GM21423 (cell line): ENCODE data around the gene MMS19.
"Not testable (repeated sequence)": the region's sequence is repeated elsewhere in the genome, so short reads cannot be mapped to it uniquely, and the experiment has no call there.

Source experiments
- ATAC-seq: cut with Tn5 transposase; IDR thresholded peaks from one replicate; pipeline ENCODE4 v1.9.1; 2021; ENCODE audit warnings: mild to moderate bottlenecking, moderate library complexity; ENCODE audit not compliant: unreplicated experiment

The MMS19 gene

GRCh38 chr10:97498076-97498840 is at the start of gene MMS19:
Gene MMS19 (minus strand): TSS chr10:97498422. CDS start chr10:97498384, 38 bp downstream.
- ATAC-seq: peak; percentile 88

- no peak for ATAC-seq
Measured at GRCh38 chr10:97547962-97548361, 49.7 kb upstream of the MMS19 start.

GRCh38 chr10:97547271-97547600 is 49.0 kb upstream of the MMS19 start:
- no peak for ATAC-seq

- ATAC-seq: no peak
Measured at GRCh38 chr10:97546456-97547270, 48.4 kb upstream of the MMS19 start.

GRCh38 chr10:97543025-97543546 is 44.9 kb upstream of the MMS19 start:
- ATAC-seq: no peak

- ATAC-seq: no peak
Measured at GRCh38 chr10:97542169-97543024, 44.2 kb upstream of the MMS19 start.

GRCh38 chr10:97540669-97541500 is 42.7 kb upstream of the MMS19 start:
- ATAC-seq: no peak

GRCh38 chr10:97539523-97540200 is 41.4 kb upstream of the MMS19 start:
- no peak for ATAC-seq

GRCh38 chr10:97538839-97539238 is 40.6 kb upstream of the MMS19 start:
- ATAC-seq: no peak

GRCh38 chr10:97538411-97538810 is 40.2 kb upstream of the MMS19 start:
- no peak for ATAC-seq

- ATAC-seq: no peak
Measured at GRCh38 chr10:97537186-97537869, 39.1 kb upstream of the MMS19 start.

- no peak for ATAC-seq
Measured at GRCh38 chr10:97534746-97535367, 36.6 kb upstream of the MMS19 start.

- ATAC-seq: no peak
Measured at GRCh38 chr10:97533888-97534287, 35.7 kb upstream of the MMS19 start.

- ATAC-seq: no peak
Measured at GRCh38 chr10:97532935-97533671, 34.9 kb upstream of the MMS19 start.

GRCh38 chr10:97531401-97531986 is 33.3 kb upstream of the MMS19 start:
- no peak for ATAC-seq

GRCh38 chr10:97529685-97530465 is 31.7 kb upstream of the MMS19 start:
- ATAC-seq: no peak

GRCh38 chr10:97528876-97529275 is 30.7 kb upstream of the MMS19 start:
- ATAC-seq: not testable (repeated sequence)
